GM12878 (cell line): ENCODE data around the gene SHISA3. TPM values are rescaled to one million over a fixed set of nuclear protein-coding genes. Genes with fewer than 3 reads are reported as not detected.

Experiments used
- ATAC-seq: fragments of 200-7000 bp; cut with Tn5 transposase; 3 replicates; pipeline ENCODE4 v1.9.1; 2020; ENCODE audit warnings: mild to moderate bottlenecking, moderate library complexity
- BruUV-seq: library from RNA; stranded (reverse); fragments of 400-500 nt; replicated peaks from 2 replicates; lab custom pipeline; 2021; lab: Mats Ljungman, UMichigan
- CTCF ChIA-PET: fragments of 300-600 bp; sonication (Branson Sonifier 250); formaldehyde crosslinking; extraction: SDS; loops from one replicate; lab custom pipeline; 2021; ENCODE audit warnings: inconsistent platforms; lab: Yijun Ruan, JAX
- POLR2A ChIA-PET: fragments of 350-600 bp; formaldehyde crosslinking; extraction: SDS; loops from one replicate; lab custom pipeline; 2021; ENCODE audit warnings: inconsistent platforms; lab: Charles Lee
- RAD21 ChIA-PET: fragments of 300-600 bp; sonication (Branson Sonifier 250); formaldehyde crosslinking; loops from one replicate; lab custom pipeline; 2023; ENCODE audit warnings: antibody characterized with exemption; ENCODE audit not compliant: unreplicated experiment; lab: Charles Lee
- SMC1A ChIA-PET: fragments of 300-600 bp; sonication (Branson Sonifier 250); formaldehyde crosslinking; loops from one replicate; lab custom pipeline; 2023; ENCODE audit not compliant: unreplicated experiment, uncharacterized antibody; lab: Charles Lee
- DNase-seq: peaks from one replicate; pipeline ENCODE4 v3.0.0-alpha.2; 2011; ENCODE audit warnings: low read depth, low spot score
- FAIRE-seq: peaks from 3 replicates; lab custom pipeline; 2011; peaks lifted over from hg19 to GRCh38; lab: Jason Lieb, UNC
- H2AFZ ChIP-seq: 2 replicates; pipeline ENCODE4 v1.6.0; 2011; ENCODE audit warnings: low read depth, low read length, control low read depth; ENCODE audit not compliant: control insufficient read depth
- H3K27ac ChIP-seq: 2 replicates; pipeline ENCODE4 v1.5.1; 2011; ENCODE audit warnings: control low read depth; ENCODE audit not compliant: control insufficient read depth, insufficient read depth
- H3K27me3 ChIP-seq, 2 experiments: replicated peaks in 1 of 2; 2 replicates each; pipeline versions ENCODE4 v1.6.0 to v1.6.1; 2011; ENCODE audit warnings: low read length in 1 of 2; ENCODE audit not compliant: control insufficient read depth in 2 of 2, insufficient read depth in 2 of 2
- H3K36me3 ChIP-seq, 2 experiments: 2 replicates each; pipeline ENCODE4 v1.5.1; 2011; ENCODE audit warnings: low read length in 1 of 2; ENCODE audit not compliant: control insufficient read depth in 2 of 2, insufficient read depth in 2 of 2
- H3K4me1 ChIP-seq: 2 replicates; pipeline ENCODE4 v1.6.1; 2011; ENCODE audit warnings: mild to moderate bottlenecking, low read length, moderate library complexity, mixed read lengths; ENCODE audit not compliant: control insufficient read depth, insufficient read depth
- H3K4me2 ChIP-seq: 2 replicates; pipeline ENCODE4 v1.6.0; 2011; ENCODE audit warnings: control low read depth; ENCODE audit not compliant: control insufficient read depth, insufficient read depth
- H3K4me3 ChIP-seq: fragments of 200-600 bp; sonication (generic); 2 replicates; pipeline ENCODE4 v1.5.1; 2016
- H3K79me2 ChIP-seq: 2 replicates; pipeline ENCODE4 v1.6.0; 2011; ENCODE audit warnings: low read length; ENCODE audit not compliant: control insufficient read depth, insufficient read depth
- H3K9ac ChIP-seq: 2 replicates; pipeline ENCODE4 v1.8.0; 2011; ENCODE audit warnings: low read length, control low read depth, mixed read lengths; ENCODE audit not compliant: control insufficient read depth, insufficient read depth
- H3K9me3 ChIP-seq: replicated peaks from 3 replicates; pipeline ENCODE4 v1.5.1; 2011; ENCODE audit warnings: mild to moderate bottlenecking, low read length; ENCODE audit not compliant: control insufficient read depth, insufficient read depth
- H4K20me1 ChIP-seq: 2 replicates; pipeline ENCODE4 v1.6.0; 2011; ENCODE audit not compliant: control insufficient read depth, insufficient read depth
- BCL11A ChIP-seq: IDR thresholded peaks from 2 replicates; pipeline ENCODE4 v1.6.1; 2011; ENCODE audit warnings: low read depth, low read length
- CBX3 ChIP-seq: fragments of 200-600 bp; sonication (generic); IDR thresholded peaks from 2 replicates; pipeline ENCODE4 v1.6.1; 2016; ENCODE audit warnings: low read depth, borderline replicate concordance
- CHD1 ChIP-seq: IDR thresholded peaks from 2 replicates; pipeline ENCODE4 v1.6.1; 2012; ENCODE audit warnings: low read depth, low read length, improper control_type of control experiment
- CTCF ChIP-seq, 3 experiments: IDR thresholded peaks in 2 of 3; conservative IDR thresholded peaks in 1 of 3; 2 replicates each; pipeline ENCODE4 v1.5.1; 2011; ENCODE audit warnings: low read depth in 3 of 3, low read length in 3 of 3, mild to moderate bottlenecking in 3 of 3, control low read depth in 2 of 3, moderate library complexity in 2 of 3, inconsistent platforms in 1 of 3, mixed read lengths in 1 of 3; ENCODE audit not compliant: control insufficient read depth in 2 of 3, insufficient read depth in 1 of 3; ENCODE audit errors: extremely low read depth in 1 of 3
- HCFC1 ChIP-seq: fragments of 150-350 bp; IDR thresholded peaks from 2 replicates; pipeline ENCODE4 v1.6.1; 2014; ENCODE audit warnings: low read length
- RUNX3 ChIP-seq: IDR thresholded peaks from 2 replicates; pipeline ENCODE4 v1.6.1; 2012; ENCODE audit warnings: low read length, inconsistent platforms
- TCF7 ChIP-seq: IDR thresholded peaks from 2 replicates; pipeline ENCODE4 v1.6.1; 2014; ENCODE audit warnings: antibody characterized with exemption, borderline replicate concordance
- YY1 ChIP-seq: IDR thresholded peaks from 2 replicates; pipeline ENCODE4 v1.6.1; 2011; ENCODE audit warnings: low read depth, mild to moderate bottlenecking, low read length
- ZNF207 ChIP-seq: fragments of 450-650 bp; IDR thresholded peaks from 2 replicates; pipeline ENCODE4 v1.6.1; 2014; ENCODE audit warnings: antibody characterized with exemption, mild to moderate bottlenecking, borderline replicate concordance
- ZZZ3 ChIP-seq: IDR thresholded peaks from 2 replicates; pipeline ENCODE4 v1.6.1; 2011; ENCODE audit warnings: low read depth; ENCODE audit not compliant: control insufficient read depth, insufficient read length
- WGBS: methylation state at CpG from one replicate; pipeline ENCODE4 v1.1.6; 2016; ENCODE audit warnings: low lambda C conversion rate; ENCODE audit not compliant: insufficient replicate concordance, insufficient coverage; ENCODE audit errors: missing lambda C conversion rate; 5-methylcytosine and 5-hydroxymethylcytosine counted together
- in situ Hi-C: fragments of 300-500 bp; cut with MboI; formaldehyde crosslinking; loops from 9 replicates; pipeline ENCODE4 v1.14.3; 2018; ENCODE audit warnings: mixed read lengths
- intact Hi-C: fragments of 100-400 bp; cut with micrococcal nuclease; formaldehyde crosslinking; loops from one replicate; pipeline ENCODE4 v1.14.2; 2022; ENCODE audit not compliant: unreplicated experiment
- polyA plus RNA-seq, 11 experiments: library from polyadenylated mRNA; depleted of rRNA in 4 of 11; unstranded in 6 of 11; stranded (reverse) in 5 of 11; fragments of >200 nt; fragmentation: Nextera tagmentation in 4 of 11; fragmentation: Illumina TruSeq in 1 of 11; extraction: Ambion mirVana in 4 of 11; extraction: Trizol in 1 of 11; gene quantifications; 1 replicate in 1 of 11; 2 replicates in 10 of 11; pipeline versions ENCODE4 v1.2.1 to v1.2.3, GENCODE V29; 2011 to 2016; ENCODE audit warnings: inconsistent platforms in 2 of 11, missing spikeins in 2 of 11, low read depth in 1 of 11
- total RNA-seq, 4 experiments: library from RNA; depleted of rRNA in 3 of 4; stranded (reverse); fragments of >200 nt in 3 of 4; fragmentation: Illumina TruSeq in 1 of 4; extraction: Trizol in 1 of 4; gene quantifications; 2 replicates each; pipeline versions ENCODE4 v1.2.1 to v1.2.3, GENCODE V29; 2013 to 2021
- TF ChIP-seq, protein P1 (sequence below): IDR thresholded peaks from 2 replicates; pipeline ENCODE4 v1.6.1; 2012; ENCODE audit warnings: low read depth, low read length, improper control_type of control experiment

SHISA3 gene
- total and polyA plus RNA-seq, 10 of the 15 experiments (the other 5 are each of a cell fraction or from before 2014, with no cell fraction given): 0.03 to 7.2 (median 4.4) TPM

DNA sequence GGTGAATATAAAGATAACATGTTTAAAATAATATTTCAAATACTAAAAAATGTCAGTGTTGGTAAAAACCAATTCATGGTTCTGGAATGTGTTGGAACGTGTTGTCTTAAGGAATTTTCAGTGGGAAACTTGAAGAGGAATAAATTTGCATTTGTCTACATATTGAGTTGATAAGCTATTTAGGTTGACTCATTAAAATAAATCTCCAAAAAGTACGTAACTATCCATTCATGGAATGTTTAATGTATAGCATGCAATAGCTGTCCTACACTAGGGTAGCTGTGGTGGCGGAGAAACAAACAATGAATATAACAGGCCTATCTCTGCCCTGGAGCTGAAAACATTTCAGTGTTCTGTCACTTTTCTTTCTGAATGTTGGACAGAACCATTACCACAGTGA lies 20.3 kb downstream of the SHISA3 start:
- SMC1A ChIA-PET: interaction anchor here (0.6 to 1.0 kb wide), 3 partner anchors 33 to 179 kb away, joined by 3 read pairs; no protein-coding TSS in a partner anchor
- in situ Hi-C loops (no loop called here), intact Hi-C loops (no loop called here)
- Histone ChIP-seq H3K27ac (no peak overlapping the region), H3K9ac (no peak overlapping the region), H3K9me3 (no peaks in the 10 kb centered on the region), H3K4me3 (no peak overlapping the region), H3K79me2 (no peaks in the 10 kb centered on the region), H4K20me1 (no peaks in the 10 kb centered on the region), H3K27me3 (no peaks in the 10 kb centered on the region), H2AFZ (no peak overlapping the region), H3K4me1 (no peaks in the 10 kb centered on the region), H3K4me2 (no peak overlapping the region), H3K36me3 (peaks cover 2 to 12% of the 10 kb centered on the region in 2 experiments)
- no TSS peak for BruUV-seq
- TF ChIP-seq TCF7 (no peak), CHD1 (no peak), BCL11A (no peak), CBX3 (no peak), ZZZ3 (no peak), ZNF207 (no peak), YY1 (no peak), RUNX3 (no peak), CTCF (IDR thresholded peaks at IDR 0.05 in 2 of 3, conservative IDR thresholded peaks at IDR 0.05 in 1 of 3; ENCODE audit: control insufficient read depth in 2 of 3, extremely low read depth in 1 of 3, insufficient read depth in 1 of 3, low read depth in 3 of 3, low read length in 3 of 3) (no peak), HCFC1 (no peak)
- TF ChIP-seq, protein P1, sequence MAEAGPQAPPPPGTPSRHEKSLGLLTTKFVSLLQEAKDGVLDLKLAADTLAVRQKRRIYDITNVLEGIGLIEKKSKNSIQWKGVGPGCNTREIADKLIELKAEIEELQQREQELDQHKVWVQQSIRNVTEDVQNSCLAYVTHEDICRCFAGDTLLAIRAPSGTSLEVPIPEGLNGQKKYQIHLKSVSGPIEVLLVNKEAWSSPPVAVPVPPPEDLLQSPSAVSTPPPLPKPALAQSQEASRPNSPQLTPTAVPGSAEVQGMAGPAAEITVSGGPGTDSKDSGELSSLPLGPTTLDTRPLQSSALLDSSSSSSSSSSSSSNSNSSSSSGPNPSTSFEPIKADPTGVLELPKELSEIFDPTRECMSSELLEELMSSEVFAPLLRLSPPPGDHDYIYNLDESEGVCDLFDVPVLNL: no peak
- POLR2A ChIA-PET: no interaction called here
- FAIRE-seq (no peak), DNase-seq (no peak), ATAC-seq (no peak)
- CTCF ChIA-PET: interaction anchor here (1.7 to 4.1 kb wide), 2 partner anchors 83 to 102 kb away, joined by 5 to 21 read pairs; no protein-coding TSS in a partner anchor
- 95% methylated on average over 3 of the region's 3 CpGs for WGBS
- RAD21 ChIA-PET: no interaction called here
